ENCODE data around the gene TNF. TPM values are rescaled to one million over a fixed set of nuclear protein-coding genes. Genes with fewer than 3 reads are reported as not detected.

Gene TNF
- total RNA-seq, 1 experiment from 2014 or later: not detected

DNA sequence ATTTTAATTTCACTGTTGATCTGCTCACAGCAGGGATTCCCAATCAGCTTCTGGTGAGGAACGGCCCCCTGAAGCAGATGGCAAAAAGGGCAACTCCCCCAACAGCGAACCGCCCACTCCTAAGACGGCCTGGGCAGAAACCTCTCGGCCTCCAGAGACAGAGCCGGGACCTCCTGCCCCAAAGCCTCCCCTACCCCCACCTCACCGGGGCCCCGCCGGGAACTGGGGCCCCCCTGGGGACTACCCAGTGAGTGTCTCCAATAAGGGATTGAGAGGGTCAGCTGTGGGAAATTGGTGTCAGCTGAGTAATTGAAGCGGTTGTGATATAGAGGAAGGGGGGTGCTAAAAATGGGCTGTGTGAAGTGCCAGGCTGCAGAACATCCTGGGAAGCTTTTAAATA lies 51.6 kb downstream of the TNF start:
- no peak for DNase-seq (ENCODE audit: low spot score)

DNA sequence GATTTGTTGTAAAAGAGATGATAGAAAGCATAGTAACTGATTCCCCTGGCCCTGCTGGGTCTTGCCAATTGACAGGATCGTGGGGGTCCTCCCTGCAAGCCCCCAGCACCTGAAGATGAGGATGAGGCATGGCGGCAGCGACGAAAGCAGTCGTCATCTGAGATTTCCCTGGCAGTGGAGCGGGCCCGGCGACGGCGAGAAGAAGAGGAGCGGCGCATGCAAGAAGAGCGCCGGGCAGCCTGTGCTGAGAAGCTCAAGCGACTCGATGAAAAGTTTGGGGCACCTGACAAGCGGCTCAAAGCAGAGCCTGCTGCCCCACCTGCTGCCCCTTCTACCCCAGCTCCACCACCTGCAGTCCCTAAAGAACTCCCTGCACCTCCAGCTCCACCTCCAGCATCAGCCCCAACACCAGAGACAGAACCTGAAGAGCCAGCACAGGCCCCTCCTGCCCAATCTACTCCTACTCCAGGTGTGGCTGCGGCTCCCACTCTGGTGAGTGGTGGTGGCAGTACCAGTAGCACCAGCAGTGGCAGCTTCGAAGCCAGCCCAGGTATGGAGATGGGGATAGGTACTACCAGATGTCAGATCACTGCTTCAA lies 52.4 kb downstream of the TNF start:
- DNase-seq (ENCODE audit: low spot score): no peak

Small RNA genes within 50 kb of the gene (small RNA-seq; reads per million reads assigned to genes)
- gene SNORA38 (8.9 reads per million, percentile 87 among the genes with 10 or more reads in this experiment), gene SNORD117 (133 reads per million, percentile 97 among the genes with 10 or more reads in this experiment), gene SNORD84 (not detected), gene UQCRHP1 (not detected)

Other genes starting within 250 kb of the TNF start
- gene HLA-B, start 218.4 kb upstream of the TNF start, total RNA-seq (2014; rRNA removed; shearing (Covaris generic)): 15.3 and 19.8 TPM in 2 replicates
- 36.1 and 39.2 TPM in 2 replicates for gene MICA, start 172.0 kb upstream of the TNF start, total RNA-seq (2014; rRNA removed; shearing (Covaris generic))
- 0.66 and 0.89 TPM in 2 replicates for gene MICB, start 77.4 kb upstream of the TNF start, total RNA-seq (2014; rRNA removed; shearing (Covaris generic))
- gene MCCD1, start 46.6 kb upstream of the TNF start, total RNA-seq (2014; rRNA removed; shearing (Covaris generic)): not detected in 2 replicates
- 685 and 711 TPM in 2 replicates for gene DDX39B, start 33.6 kb upstream of the TNF start, total RNA-seq (2014; rRNA removed; shearing (Covaris generic))
- not detected in 2 replicates for gene ATP6V1G2, start 29.0 kb upstream of the TNF start, total RNA-seq (2014; rRNA removed; shearing (Covaris generic))
- gene NFKBIL1, start 28.0 kb upstream of the TNF start, total RNA-seq (2014; rRNA removed; shearing (Covaris generic)): 26.4 and 29.2 TPM in 2 replicates
- gene LTA, start 3.3 kb upstream of the TNF start, total RNA-seq (2014; rRNA removed; shearing (Covaris generic)): not detected in 2 replicates
- 0.13 TPM in 1 of 2 replicates, not detected in the other for gene LTB, start 6.9 kb downstream of the TNF start, total RNA-seq (2014; rRNA removed; shearing (Covaris generic))
- not detected in 2 replicates for gene LST1, start 10.7 kb downstream of the TNF start, total RNA-seq (2014; rRNA removed; shearing (Covaris generic))
- not detected in 2 replicates for gene NCR3, start 17.4 kb downstream of the TNF start, total RNA-seq (2014; rRNA removed; shearing (Covaris generic))
- not detected in 2 replicates for gene AIF1, start 39.7 kb downstream of the TNF start, total RNA-seq (2014; rRNA removed; shearing (Covaris generic))
- gene PRRC2A, start 45.1 kb downstream of the TNF start, total RNA-seq (2014; rRNA removed; shearing (Covaris generic)): 128 and 172 TPM in 2 replicates
- gene BAG6, start 77.1 kb downstream of the TNF start, total RNA-seq (2014; rRNA removed; shearing (Covaris generic)): 307 and 336 TPM in 2 replicates
- 1.8 and 4.2 TPM in 2 replicates for gene APOM, start 80.3 kb downstream of the TNF start, total RNA-seq (2014; rRNA removed; shearing (Covaris generic))
- 24.7 and 29.1 TPM in 2 replicates for gene C6orf47, start 85.2 kb downstream of the TNF start, total RNA-seq (2014; rRNA removed; shearing (Covaris generic))
- gene GPANK1, start 89.4 kb downstream of the TNF start, total RNA-seq (2014; rRNA removed; shearing (Covaris generic)): 11.7 and 17.2 TPM in 2 replicates
- 219 and 225 TPM in 2 replicates for gene CSNK2B, start 90.5 kb downstream of the TNF start, total RNA-seq (2014; rRNA removed; shearing (Covaris generic))
- gene LY6G5B, start 94.4 kb downstream of the TNF start, total RNA-seq (2014; rRNA removed; shearing (Covaris generic)): 3.5 and 3.6 TPM in 2 replicates
- 0.76 and 2.1 TPM in 2 replicates for gene LY6G5C, start 105.5 kb downstream of the TNF start, total RNA-seq (2014; rRNA removed; shearing (Covaris generic))
- gene ABHD16A, start 127.8 kb downstream of the TNF start, total RNA-seq (2014; rRNA removed; shearing (Covaris generic)): 32.5 and 37.9 TPM in 2 replicates
- not detected in 2 replicates for gene LY6G6F, start 131.3 kb downstream of the TNF start, total RNA-seq (2014; rRNA removed; shearing (Covaris generic))
- not detected in 2 replicates for gene LY6G6D, start 139.8 kb downstream of the TNF start, total RNA-seq (2014; rRNA removed; shearing (Covaris generic))
- not detected in 2 replicates for gene LY6G6C, start 146.2 kb downstream of the TNF start, total RNA-seq (2014; rRNA removed; shearing (Covaris generic))
- 0.18 TPM in 1 of 2 replicates, not detected in the other for gene MPIG6B, start 147.8 kb downstream of the TNF start, total RNA-seq (2014; rRNA removed; shearing (Covaris generic))
- 107 and 116 TPM in 2 replicates for gene DDAH2, start 153.7 kb downstream of the TNF start, total RNA-seq (2014; rRNA removed; shearing (Covaris generic))
- gene CLIC1, start 161.0 kb downstream of the TNF start, total RNA-seq (2014; rRNA removed; shearing (Covaris generic)): 914 and 960 TPM in 2 replicates
- 19.6 and 20.9 TPM in 2 replicates for gene MSH5, start 164.4 kb downstream of the TNF start, total RNA-seq (2014; rRNA removed; shearing (Covaris generic))
- 6.3 and 11.6 TPM in 2 replicates for gene SAPCD1, start 187.1 kb downstream of the TNF start, total RNA-seq (2014; rRNA removed; shearing (Covaris generic))
- gene VWA7, start 201.8 kb downstream of the TNF start, total RNA-seq (2014; rRNA removed; shearing (Covaris generic)): 5.6 and 11.2 TPM in 2 replicates
- gene VARS1, start 220.2 kb downstream of the TNF start, total RNA-seq (2014; rRNA removed; shearing (Covaris generic)): 128 and 138 TPM in 2 replicates
- 77.4 and 93.6 TPM in 2 replicates for gene LSM2, start 231.4 kb downstream of the TNF start, total RNA-seq (2014; rRNA removed; shearing (Covaris generic))
- 0.64 and 1.3 TPM in 2 replicates for gene HSPA1L, start 239.7 kb downstream of the TNF start, total RNA-seq (2014; rRNA removed; shearing (Covaris generic))
- gene HSPA1A, start 240.0 kb downstream of the TNF start, total RNA-seq (2014; rRNA removed; shearing (Covaris generic)): 379 and 403 TPM in 2 replicates